ENCODE results near the gene CACFD1. TPM values are rescaled to one million over a fixed set of nuclear protein-coding genes. Genes with fewer than 3 reads are reported as not detected.

The CACFD1 gene
- total RNA-seq, 1 experiment from 2014 or later, result 27.0 TPM

GRCh38 chr9:133506653-133507038 lies 46.9 kb downstream of the CACFD1 start:
- POLR2A ChIA-PET, result no interaction called here
- H3K36me3 Mint-ChIP-seq (ENCODE audit: insufficient read depth, unreplicated experiment), result no peaks in the 10 kb centered on the region
- H3K27me3 Mint-ChIP-seq (ENCODE audit: insufficient read depth, unreplicated experiment), result no peaks in the 10 kb centered on the region
- no peak overlapping the region for H3K4me3 Mint-ChIP-seq (ENCODE audit: unreplicated experiment)
- Histone ChIP-seq H3K27me3 (replicated peaks; ENCODE audit: control insufficient read depth, insufficient read depth, low read length) (no peaks in the 10 kb centered on the region), H3K9me3 (peaks cover 8% of the 10 kb centered on the region), H3K4me3 (ENCODE audit: low read depth, low read length) (no peak overlapping the region), H3K36me3 (ENCODE audit: control insufficient read depth, insufficient read depth, low read length) (no peaks in the 10 kb centered on the region), H3K4me1 (0 out of 2 replicates have a peak, but pooled peaks cover 3% of the 10 kb centered on the region)
- no peaks in the 10 kb centered on the region for H3K4me1 Mint-ChIP-seq (ENCODE audit: low read depth, unreplicated experiment)
- no peak for TF ChIP-seq CTCF (IDR thresholded peaks at IDR 0.05; ENCODE audit: insufficient read depth in 1 of 2, low read depth in 1 of 2, low read length in 1 of 2, severe bottlenecking in 1 of 2, unreplicated experiment in 1 of 2)
- CTCF ChIA-PET, result no interaction called here
- no TSS peak for BruUV-seq (replicated peaks)
- no peak overlapping the region for H3K27ac Mint-ChIP-seq (ENCODE audit: unreplicated experiment)
- intact Hi-C loops (cut with micrococcal nuclease; ENCODE audit: unreplicated experiment), result no loop called here
- no peak for DNase-seq
- H3K9me3 Mint-ChIP-seq (ENCODE audit: unreplicated experiment), result peaks cover 22% of the 10 kb centered on the region

- Mint-ChIP-seq H3K4me3 (ENCODE audit: unreplicated experiment) (no peak overlapping the region), H3K27ac (ENCODE audit: unreplicated experiment) (no peak overlapping the region), H3K9me3 (ENCODE audit: unreplicated experiment) (peaks cover 14% of the 10 kb centered on the region), H3K27me3 (ENCODE audit: insufficient read depth, unreplicated experiment) (no peaks in the 10 kb centered on the region), H3K4me1 (ENCODE audit: low read depth, unreplicated experiment) (no peaks in the 10 kb centered on the region), H3K36me3 (ENCODE audit: insufficient read depth, unreplicated experiment) (no peaks in the 10 kb centered on the region)
- 0 out of 2 replicates have a peak, but pooled peaks cover 3% of the 10 kb centered on the region for H3K4me1 ChIP-seq
- no TSS peak for BruUV-seq (replicated peaks)
- ChIA-PET POLR2A (no interaction called here), CTCF (no interaction called here)
- no peak for DNase-seq
- intact Hi-C loops (cut with micrococcal nuclease; ENCODE audit: unreplicated experiment), result no loop called here
- no peaks in the 10 kb centered on the region for H3K27me3 ChIP-seq (replicated peaks; ENCODE audit: control insufficient read depth, insufficient read depth, low read length)
- H3K9me3 ChIP-seq, result peaks cover 5% of the 10 kb centered on the region
- H3K4me3 ChIP-seq (ENCODE audit: low read depth, low read length), result no peak overlapping the region
- no peaks in the 10 kb centered on the region for H3K36me3 ChIP-seq (ENCODE audit: control insufficient read depth, insufficient read depth, low read length)
- TF ChIP-seq CTCF (IDR thresholded peaks at IDR 0.05; ENCODE audit: insufficient read depth in 1 of 2, low read depth in 1 of 2, low read length in 1 of 2, severe bottlenecking in 1 of 2, unreplicated experiment in 1 of 2), result no peak
Observed at GRCh38 chr9:133507246-133507965, 47.6 kb downstream of the CACFD1 start.

GRCh38 chr9:133508046-133508445 lies 48.3 kb downstream of the CACFD1 start:
- no peak for TF ChIP-seq CTCF (IDR thresholded peaks at IDR 0.05; ENCODE audit: insufficient read depth in 1 of 2, low read depth in 1 of 2, low read length in 1 of 2, severe bottlenecking in 1 of 2, unreplicated experiment in 1 of 2)
- POLR2A ChIA-PET, result no interaction called here
- Mint-ChIP-seq H3K4me1 (ENCODE audit: low read depth, unreplicated experiment) (no peaks in the 10 kb centered on the region), H3K36me3 (ENCODE audit: insufficient read depth, unreplicated experiment) (no peaks in the 10 kb centered on the region), H3K4me3 (ENCODE audit: unreplicated experiment) (no peak overlapping the region), H3K9me3 (ENCODE audit: unreplicated experiment) (peaks cover 8% of the 10 kb centered on the region), H3K27ac (ENCODE audit: unreplicated experiment) (no peak overlapping the region), H3K27me3 (ENCODE audit: insufficient read depth, unreplicated experiment) (no peaks in the 10 kb centered on the region)
- intact Hi-C loops (cut with micrococcal nuclease; ENCODE audit: unreplicated experiment), result no loop called here
- BruUV-seq (replicated peaks), result no TSS peak
- CTCF ChIA-PET, result no interaction called here
- no peak for DNase-seq
- H3K36me3 ChIP-seq (ENCODE audit: control insufficient read depth, insufficient read depth, low read length), result no peaks in the 10 kb centered on the region
- H3K27me3 ChIP-seq (replicated peaks; ENCODE audit: control insufficient read depth, insufficient read depth, low read length), result no peaks in the 10 kb centered on the region
- no peaks in the 10 kb centered on the region for H3K9me3 ChIP-seq
- 0 out of 2 replicates have a peak, but pooled peaks cover 3% of the 10 kb centered on the region for H3K4me1 ChIP-seq
- no peak overlapping the region for H3K4me3 ChIP-seq (ENCODE audit: low read depth, low read length)
